ENCODE measurements around the gene FBXO45. TPM values are rescaled to one million over a fixed set of nuclear protein-coding genes. Genes with fewer than 3 reads are reported as not detected.

The FBXO45 gene
- total and polyA plus RNA-seq, 9 of the 15 experiments (the other 6 are each of a cell fraction or from before 2014, with no cell fraction given) = 15.2 to 52.8 (median 37.0) TPM

DNA sequence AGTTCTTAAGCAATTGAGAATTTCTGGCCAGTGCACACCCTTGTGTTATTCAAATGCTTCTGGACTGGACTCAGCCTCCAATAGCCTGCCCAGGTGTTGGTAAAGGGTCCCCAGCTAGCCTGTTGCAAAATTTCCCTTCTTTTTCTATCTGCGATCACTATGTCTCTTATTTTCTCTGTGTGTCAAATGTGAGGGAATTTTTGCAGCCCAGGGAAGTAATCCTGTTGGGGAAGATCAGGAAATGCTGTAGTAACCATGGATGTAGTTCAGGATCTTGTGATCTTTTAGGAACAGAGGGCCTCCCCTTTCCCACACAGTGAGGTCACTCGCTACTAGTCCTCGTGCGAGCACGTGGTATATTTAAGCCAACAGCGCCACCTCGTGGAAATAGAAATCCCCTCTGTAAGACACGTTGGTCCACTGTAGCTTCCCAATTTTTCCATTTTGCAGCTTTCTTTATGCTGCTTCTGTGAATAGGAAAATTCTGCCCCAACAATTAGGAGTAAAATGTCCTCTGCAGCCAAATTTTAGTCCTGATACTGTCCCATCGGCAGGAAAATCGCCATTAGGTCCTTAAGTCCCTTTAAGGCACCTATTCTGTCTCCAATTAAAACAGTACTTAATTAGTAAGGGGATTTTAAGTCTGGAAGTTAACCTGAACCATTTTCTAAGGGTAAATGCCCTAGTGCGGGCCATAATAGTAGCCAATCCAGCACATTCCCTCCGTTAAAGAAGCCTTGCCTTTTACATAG is 49.3 kb upstream of the FBXO45 start (continued):
- peak in 1 of 2 experiments; percentile 60; a peak in 1 of 4 replicates for TF ChIP-seq MLLT1 (IDR thresholded peaks at IDR 0.05)
- peak; percentile 42; the same call in 1 of the 2 replicates for TF ChIP-seq FOSL1 (tag; conservative IDR thresholded peaks at IDR 0.05)
- TF ChIP-seq XRCC3 (IDR thresholded peaks at IDR 0.05) = no peak
- TF ChIP-seq ATF7 (IDR thresholded peaks at IDR 0.05) = peak; percentile 96
- TF ChIP-seq, protein P1, sequence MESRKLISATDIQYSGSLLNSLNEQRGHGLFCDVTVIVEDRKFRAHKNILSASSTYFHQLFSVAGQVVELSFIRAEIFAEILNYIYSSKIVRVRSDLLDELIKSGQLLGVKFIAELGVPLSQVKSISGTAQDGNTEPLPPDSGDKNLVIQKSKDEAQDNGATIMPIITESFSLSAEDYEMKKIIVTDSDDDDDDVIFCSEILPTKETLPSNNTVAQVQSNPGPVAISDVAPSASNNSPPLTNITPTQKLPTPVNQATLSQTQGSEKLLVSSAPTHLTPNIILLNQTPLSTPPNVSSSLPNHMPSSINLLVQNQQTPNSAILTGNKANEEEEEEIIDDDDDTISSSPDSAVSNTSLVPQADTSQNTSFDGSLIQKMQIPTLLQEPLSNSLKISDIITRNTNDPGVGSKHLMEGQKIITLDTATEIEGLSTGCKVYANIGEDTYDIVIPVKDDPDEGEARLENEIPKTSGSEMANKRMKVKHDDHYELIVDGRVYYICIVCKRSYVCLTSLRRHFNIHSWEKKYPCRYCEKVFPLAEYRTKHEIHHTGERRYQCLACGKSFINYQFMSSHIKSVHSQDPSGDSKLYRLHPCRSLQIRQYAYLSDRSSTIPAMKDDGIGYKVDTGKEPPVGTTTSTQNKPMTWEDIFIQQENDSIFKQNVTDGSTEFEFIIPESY (CRISPR knock-in tag; IDR thresholded peaks at IDR 0.05) = peak; percentile 64
- TF ChIP-seq ZKSCAN8 (CRISPR knock-in tag; IDR thresholded peaks at IDR 0.05) = no peak
- TF ChIP-seq, protein P2, sequence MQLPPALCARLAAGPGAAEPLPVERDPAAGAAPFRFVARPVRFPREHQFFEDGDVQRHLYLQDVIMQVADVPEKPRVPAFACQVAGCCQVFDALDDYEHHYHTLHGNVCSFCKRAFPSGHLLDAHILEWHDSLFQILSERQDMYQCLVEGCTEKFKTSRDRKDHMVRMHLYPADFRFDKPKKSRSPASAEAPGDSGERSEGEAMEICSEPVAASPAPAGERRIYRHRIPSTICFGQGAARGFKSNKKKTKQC (CRISPR knock-in tag; IDR thresholded peaks at IDR 0.05) = peak; percentile 71; the same call in 1 of the 2 replicates
- TF ChIP-seq FOXP1 (CRISPR knock-in tag; IDR thresholded peaks at IDR 0.05) = peak; percentile 83
- TF ChIP-seq BRD9 (IDR thresholded peaks at IDR 0.05; ENCODE audit: low read depth, partially characterized antibody) = peak; percentile 78
- peak; percentile 89 for TF ChIP-seq JUND (IDR thresholded peaks at IDR 0.05; ENCODE audit: borderline replicate concordance, low read depth, low read length)
- peak; percentile 92; the same call in 2 of the 3 replicates for TF ChIP-seq JUND (tag; IDR thresholded peaks at IDR 0.05; ENCODE audit: borderline replicate concordance, low read depth, low read length)
- TF ChIP-seq, protein P3, sequence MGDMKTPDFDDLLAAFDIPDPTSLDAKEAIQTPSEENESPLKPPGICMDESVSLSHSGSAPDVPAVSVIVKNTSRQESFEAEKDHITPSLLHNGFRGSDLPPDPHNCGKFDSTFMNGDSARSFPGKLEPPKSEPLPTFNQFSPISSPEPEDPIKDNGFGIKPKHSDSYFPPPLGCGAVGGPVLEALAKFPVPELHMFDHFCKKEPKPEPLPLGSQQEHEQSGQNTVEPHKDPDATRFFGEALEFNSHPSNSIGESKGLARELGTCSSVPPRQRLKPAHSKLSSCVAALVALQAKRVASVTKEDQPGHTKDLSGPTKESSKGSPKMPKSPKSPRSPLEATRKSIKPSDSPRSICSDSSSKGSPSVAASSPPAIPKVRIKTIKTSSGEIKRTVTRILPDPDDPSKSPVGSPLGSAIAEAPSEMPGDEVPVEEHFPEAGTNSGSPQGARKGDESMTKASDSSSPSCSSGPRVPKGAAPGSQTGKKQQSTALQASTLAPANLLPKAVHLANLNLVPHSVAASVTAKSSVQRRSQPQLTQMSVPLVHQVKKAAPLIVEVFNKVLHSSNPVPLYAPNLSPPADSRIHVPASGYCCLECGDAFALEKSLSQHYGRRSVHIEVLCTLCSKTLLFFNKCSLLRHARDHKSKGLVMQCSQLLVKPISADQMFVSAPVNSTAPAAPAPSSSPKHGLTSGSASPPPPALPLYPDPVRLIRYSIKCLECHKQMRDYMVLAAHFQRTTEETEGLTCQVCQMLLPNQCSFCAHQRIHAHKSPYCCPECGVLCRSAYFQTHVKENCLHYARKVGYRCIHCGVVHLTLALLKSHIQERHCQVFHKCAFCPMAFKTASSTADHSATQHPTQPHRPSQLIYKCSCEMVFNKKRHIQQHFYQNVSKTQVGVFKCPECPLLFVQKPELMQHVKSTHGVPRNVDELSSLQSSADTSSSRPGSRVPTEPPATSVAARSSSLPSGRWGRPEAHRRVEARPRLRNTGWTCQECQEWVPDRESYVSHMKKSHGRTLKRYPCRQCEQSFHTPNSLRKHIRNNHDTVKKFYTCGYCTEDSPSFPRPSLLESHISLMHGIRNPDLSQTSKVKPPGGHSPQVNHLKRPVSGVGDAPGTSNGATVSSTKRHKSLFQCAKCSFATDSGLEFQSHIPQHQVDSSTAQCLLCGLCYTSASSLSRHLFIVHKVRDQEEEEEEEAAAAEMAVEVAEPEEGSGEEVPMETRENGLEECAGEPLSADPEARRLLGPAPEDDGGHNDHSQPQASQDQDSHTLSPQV (IDR thresholded peaks at IDR 0.05) = peak; percentile 49; the same call in 1 of the 2 replicates
- TF ChIP-seq MTA3 (IDR thresholded peaks at IDR 0.05; ENCODE audit: borderline replicate concordance) = 0 out of 2 replicates have a peak, but pooled peaks have one; percentile 32
- no peak for TF ChIP-seq NRF1 (conservative IDR thresholded peaks at IDR 0.05 in 1 of 2, IDR thresholded peaks at IDR 0.05 in 1 of 2)
- TF ChIP-seq, protein P4, sequence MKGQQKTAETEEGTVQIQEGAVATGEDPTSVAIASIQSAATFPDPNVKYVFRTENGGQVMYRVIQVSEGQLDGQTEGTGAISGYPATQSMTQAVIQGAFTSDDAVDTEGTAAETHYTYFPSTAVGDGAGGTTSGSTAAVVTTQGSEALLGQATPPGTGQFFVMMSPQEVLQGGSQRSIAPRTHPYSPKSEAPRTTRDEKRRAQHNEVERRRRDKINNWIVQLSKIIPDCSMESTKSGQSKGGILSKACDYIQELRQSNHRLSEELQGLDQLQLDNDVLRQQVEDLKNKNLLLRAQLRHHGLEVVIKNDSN (CRISPR knock-in tag; IDR thresholded peaks at IDR 0.05) = peak; percentile 80
- peak; percentile 75 for TF ChIP-seq ATF3 (IDR thresholded peaks at IDR 0.05)
- peak; percentile 79 for TF ChIP-seq ATF3 (CRISPR knock-in tag; conservative IDR thresholded peaks at IDR 0.05)
